COLO668 (cell line): ENCODE measurements around the gene ROBO3.

ENCODE experiments used
- DNase-seq: peaks from one replicate; lab custom pipeline; 2025; ENCODE audit not compliant: unreplicated experiment; lab: John Stamatoyannopoulos, UW

The ROBO3 gene

GRCh38 chr11:124890151-124890550 lies 24.9 kb downstream of the ROBO3 start:
- DNase-seq = no peak

GRCh38 chr11:124890683-124891372 lies 25.6 kb downstream of the ROBO3 start:
- no peak for DNase-seq

- DNase-seq = no peak
These were observed 26.2 kb downstream of the ROBO3 start for GRCh38 chr11:124891373-124891861.

GRCh38 chr11:124892146-124892545 lies 26.9 kb downstream of the ROBO3 start:
- DNase-seq = no peak

- DNase-seq = no peak
These were observed 27.7 kb downstream of the ROBO3 start for GRCh38 chr11:124892750-124893454.

- no peak for DNase-seq
These were observed 28.7 kb downstream of the ROBO3 start for GRCh38 chr11:124893781-124894401.

- DNase-seq = no peak
These were observed 29.6 kb downstream of the ROBO3 start for GRCh38 chr11:124894606-124895430.

GRCh38 chr11:124895471-124895971 lies 30.3 kb downstream of the ROBO3 start:
- DNase-seq = no peak

GRCh38 chr11:124896071-124896750 lies 31.0 kb downstream of the ROBO3 start:
- no peak for DNase-seq

GRCh38 chr11:124896821-124897391 lies 31.7 kb downstream of the ROBO3 start:
- no peak for DNase-seq

- no peak for DNase-seq
These were observed 32.5 kb downstream of the ROBO3 start, which contains the start of gene ROBO4 for GRCh38 chr11:124897674-124898262. Gene ROBO4 (minus strand): TSS chr11:124897865. CDS start chr11:124897795, 70 bp downstream.

GRCh38 chr11:124898263-124898680 lies 33.0 kb downstream of the ROBO3 start:
- DNase-seq = no peak

GRCh38 chr11:124898711-124899110 lies 33.5 kb downstream of the ROBO3 start:
- no peak for DNase-seq

GRCh38 chr11:124899383-124900145 lies 34.3 kb downstream of the ROBO3 start:
- no peak for DNase-seq

GRCh38 chr11:124900464-124900863 lies 35.2 kb downstream of the ROBO3 start:
- no peak for DNase-seq

- no peak for DNase-seq
These were observed 37.4 kb downstream of the ROBO3 start for GRCh38 chr11:124902616-124903015.

- DNase-seq = no peak
These were observed 50.5 kb downstream of the ROBO3 start for GRCh38 chr11:124915541-124916369.

- no peak for DNase-seq
These were observed 51.1 kb downstream of the ROBO3 start for GRCh38 chr11:124916370-124916710.
